Breast epithelium (tissue), 4 donors: ENCODE data around the gene ENOX1. TPM values are rescaled to one million over a fixed set of nuclear protein-coding genes. Genes with fewer than 3 reads are reported as not detected.

Source experiments
- DNase-seq, 2 donors: peaks; one replicate each; pipeline ENCODE4 v3.0.0-alpha.2; 2019; ENCODE audit warnings: low spot score in 2 of 2
- H3K27ac ChIP-seq, 2 donors: fragments of 200-600 bp; sonication (generic) in 1 of 2; one replicate each; pipeline ENCODE4 v1.5.1; 2016 to 2019; ENCODE audit warnings: mild to moderate bottlenecking in 1 of 2
- H3K27me3 ChIP-seq, 2 donors: fragments of 200-600 bp; sonication (generic) in 1 of 2; one replicate each; pipeline versions ENCODE4 v1.5.1 to v1.6.0; 2017 to 2019; ENCODE audit warnings: control low read depth in 1 of 2, mild to moderate bottlenecking in 1 of 2
- H3K36me3 ChIP-seq: fragments of 200-600 bp; one replicate; pipeline ENCODE4 v1.5.1; 2019
- H3K4me1 ChIP-seq, 2 donors: fragments of 200-600 bp; sonication (generic); one replicate each; pipeline ENCODE4 v1.5.1; 2016 to 2019; ENCODE audit warnings: control low read depth in 1 of 2
- H3K4me3 ChIP-seq, 3 donors: fragments of 200-600 bp; sonication (generic); 1 replicate in 2 of 3; 2 replicates in 1 of 3; pipeline ENCODE4 v1.5.1; 2016 to 2019; ENCODE audit warnings: mild to moderate bottlenecking in 3 of 3, moderate library complexity in 2 of 3
- H3K9me3 ChIP-seq, 2 donors: fragments of 200-600 bp; sonication (generic) in 1 of 2; one replicate each; pipeline ENCODE4 v1.5.1; 2016 to 2019; ENCODE audit warnings: control low read depth in 1 of 2
- CTCF ChIP-seq, 3 donors: fragments of 450-650 bp; IDR thresholded peaks; one replicate each; pipeline ENCODE4 v1.5.1; 2016 to 2017; ENCODE audit warnings: antibody characterized with exemption in 3 of 3, mild to moderate bottlenecking in 3 of 3, moderate library complexity in 3 of 3
- POLR2A ChIP-seq: fragments of 450-650 bp; IDR thresholded peaks from one replicate; pipeline ENCODE4 v1.6.1; 2016; ENCODE audit warnings: antibody characterized with exemption, mild to moderate bottlenecking, moderate library complexity
- POLR2AphosphoS5 ChIP-seq, 3 donors: sonication (generic); formaldehyde crosslinking; IDR thresholded peaks; one replicate each; pipeline ENCODE4 v1.6.1; 2017; ENCODE audit warnings: antibody characterized with exemption in 3 of 3
- intact Hi-C: fragments of 100-400 bp; cut with DNase I; formaldehyde crosslinking; loops from one replicate; pipeline ENCODE4 v1.15.1; 2023; ENCODE audit warnings: low total_unique reads
- total RNA-seq, 3 donors: library from RNA; depleted of rRNA; stranded (reverse); fragments of >200 nt; gene quantifications; one replicate each; pipeline ENCODE4 v1.1.0, GENCODE V29; 2016

Gene ENOX1
- total RNA-seq, 3 donors from 2014 or later, result 1.9 to 2.3 (median 2.0) TPM

GRCh38 chr13:43230989-43231388, 555.8 kb downstream of the ENOX1 start:
- Histone ChIP-seq H3K4me3 (no peak overlapping the region), H3K36me3 (no peaks in the 10 kb centered on the region), H3K27ac (no peak overlapping the region), H3K4me1 (no peaks in the 10 kb centered on the region), H3K9me3 (no peaks in the 10 kb centered on the region), H3K27me3 (no peaks in the 10 kb centered on the region)
- DNase-seq, result no peak
- no peak for TF ChIP-seq POLR2A
- no peak for TF ChIP-seq POLR2AphosphoS5 (IDR thresholded peaks at IDR 0.05)
- TF ChIP-seq CTCF (IDR thresholded peaks at IDR 0.05), result no peak
- intact Hi-C loops, result no loop called here

- Histone ChIP-seq H3K4me3 (no peak overlapping the region), H3K27ac (no peak overlapping the region), H3K9me3 (no peaks in the 10 kb centered on the region), H3K27me3 (no peaks in the 10 kb centered on the region), H3K36me3 (no peaks in the 10 kb centered on the region), H3K4me1 (no peaks in the 10 kb centered on the region)
- no peak for TF ChIP-seq POLR2AphosphoS5 (IDR thresholded peaks at IDR 0.05)
- TF ChIP-seq POLR2A, result no peak
- TF ChIP-seq CTCF (IDR thresholded peaks at IDR 0.05), result no peak
- DNase-seq, result no peak
- intact Hi-C loops, result no loop called here
Observed at GRCh38 chr13:43229506-43229905, 557.3 kb downstream of the ENOX1 start.

- TF ChIP-seq POLR2AphosphoS5 (IDR thresholded peaks at IDR 0.05) (no peak), POLR2A (no peak), CTCF (IDR thresholded peaks at IDR 0.05) (no peak)
- Histone ChIP-seq H3K36me3 (no peaks in the 10 kb centered on the region), H3K4me1 (no peaks in the 10 kb centered on the region), H3K27ac (no peak overlapping the region), H3K4me3 (no peak overlapping the region), H3K9me3 (no peaks in the 10 kb centered on the region), H3K27me3 (no peaks in the 10 kb centered on the region)
- intact Hi-C loops, result no loop called here
- no peak for DNase-seq
Observed at GRCh38 chr13:43227721-43228120, 559.1 kb downstream of the ENOX1 start.

- Histone ChIP-seq H3K4me1 (no peaks in the 10 kb centered on the region), H3K9me3 (no peaks in the 10 kb centered on the region), H3K36me3 (no peaks in the 10 kb centered on the region), H3K27me3 (no peaks in the 10 kb centered on the region), H3K4me3 (no peak overlapping the region), H3K27ac (no peak overlapping the region)
- intact Hi-C loops, result no loop called here
- DNase-seq, result no peak
- TF ChIP-seq POLR2AphosphoS5 (IDR thresholded peaks at IDR 0.05), result no peak
- TF ChIP-seq CTCF (IDR thresholded peaks at IDR 0.05), result no peak
- no peak for TF ChIP-seq POLR2A
Observed at GRCh38 chr13:43223216-43223615, 563.6 kb downstream of the ENOX1 start.

GRCh38 chr13:43222086-43222485, 564.7 kb downstream of the ENOX1 start:
- Histone ChIP-seq H3K36me3 (no peaks in the 10 kb centered on the region), H3K27me3 (no peaks in the 10 kb centered on the region), H3K9me3 (no peaks in the 10 kb centered on the region), H3K27ac (no peak overlapping the region), H3K4me3 (no peak overlapping the region), H3K4me1 (no peaks in the 10 kb centered on the region)
- intact Hi-C loops, result no loop called here
- TF ChIP-seq POLR2AphosphoS5 (IDR thresholded peaks at IDR 0.05) (no peak), CTCF (IDR thresholded peaks at IDR 0.05) (no peak), POLR2A (no peak)
- DNase-seq, result no peak
